Measurements from ENCODE around the gene CLCF1.
A peak's percentile ranks its signal among the peaks of the same experiment; 100 is the strongest.
"Not testable (repeated sequence)": the region's sequence is repeated elsewhere in the genome, so short reads cannot be mapped to it uniquely, and the experiment has no call there.

The CLCF1 gene

DNA sequence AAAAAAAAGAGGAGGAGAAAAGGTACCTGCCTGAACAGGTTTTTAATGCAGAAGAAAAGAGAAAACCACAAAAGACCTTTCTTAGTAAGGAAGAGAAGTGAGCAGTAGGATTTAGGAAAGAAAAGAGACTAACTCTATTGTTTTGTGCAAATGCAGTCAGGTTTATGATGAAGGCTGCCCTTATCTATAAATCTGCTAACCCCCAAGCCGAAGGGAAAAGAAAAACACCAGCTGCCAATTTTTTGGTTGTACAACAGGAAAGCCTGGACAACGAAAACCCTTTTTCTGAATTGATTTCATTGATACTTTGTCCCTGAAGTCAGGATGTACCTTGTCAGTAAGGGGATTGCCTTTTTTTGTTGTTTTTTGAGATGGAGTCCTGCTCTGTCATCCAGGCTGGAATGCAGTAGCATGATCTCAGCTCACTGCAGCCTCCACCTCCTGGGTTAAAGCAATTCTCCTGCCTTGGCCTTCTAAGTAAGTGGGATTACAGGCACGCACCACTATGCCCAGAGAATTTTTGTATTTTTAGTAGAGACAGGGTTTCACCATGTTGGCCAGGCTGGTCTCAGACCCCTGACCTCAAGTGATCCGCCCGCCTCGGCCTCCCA, 41.2 kb downstream of the CLCF1 start:
- H3K4me3 ChIP-seq (ENCODE audit: low read length) = no peak overlapping the region
- TF ChIP-seq, protein P1, sequence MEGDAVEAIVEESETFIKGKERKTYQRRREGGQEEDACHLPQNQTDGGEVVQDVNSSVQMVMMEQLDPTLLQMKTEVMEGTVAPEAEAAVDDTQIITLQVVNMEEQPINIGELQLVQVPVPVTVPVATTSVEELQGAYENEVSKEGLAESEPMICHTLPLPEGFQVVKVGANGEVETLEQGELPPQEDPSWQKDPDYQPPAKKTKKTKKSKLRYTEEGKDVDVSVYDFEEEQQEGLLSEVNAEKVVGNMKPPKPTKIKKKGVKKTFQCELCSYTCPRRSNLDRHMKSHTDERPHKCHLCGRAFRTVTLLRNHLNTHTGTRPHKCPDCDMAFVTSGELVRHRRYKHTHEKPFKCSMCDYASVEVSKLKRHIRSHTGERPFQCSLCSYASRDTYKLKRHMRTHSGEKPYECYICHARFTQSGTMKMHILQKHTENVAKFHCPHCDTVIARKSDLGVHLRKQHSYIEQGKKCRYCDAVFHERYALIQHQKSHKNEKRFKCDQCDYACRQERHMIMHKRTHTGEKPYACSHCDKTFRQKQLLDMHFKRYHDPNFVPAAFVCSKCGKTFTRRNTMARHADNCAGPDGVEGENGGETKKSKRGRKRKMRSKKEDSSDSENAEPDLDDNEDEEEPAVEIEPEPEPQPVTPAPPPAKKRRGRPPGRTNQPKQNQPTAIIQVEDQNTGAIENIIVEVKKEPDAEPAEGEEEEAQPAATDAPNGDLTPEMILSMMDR (IDR thresholded peaks at IDR 0.05; ENCODE audit: insufficient read depth, low read depth, low read length, missing control alignments) = no peak
- peak; percentile 38 for DNase-seq (ENCODE audit: low read depth)

GRCh38 chr11:67323526-67323925, 49.9 kb downstream of the CLCF1 start:
- no peak for DNase-seq (ENCODE audit: low read depth)
- TF ChIP-seq, protein P1 (IDR thresholded peaks at IDR 0.05; ENCODE audit: insufficient read depth, low read depth, low read length, missing control alignments) = no peak
- H3K4me3 ChIP-seq (ENCODE audit: low read length) = no peak overlapping the region

DNA sequence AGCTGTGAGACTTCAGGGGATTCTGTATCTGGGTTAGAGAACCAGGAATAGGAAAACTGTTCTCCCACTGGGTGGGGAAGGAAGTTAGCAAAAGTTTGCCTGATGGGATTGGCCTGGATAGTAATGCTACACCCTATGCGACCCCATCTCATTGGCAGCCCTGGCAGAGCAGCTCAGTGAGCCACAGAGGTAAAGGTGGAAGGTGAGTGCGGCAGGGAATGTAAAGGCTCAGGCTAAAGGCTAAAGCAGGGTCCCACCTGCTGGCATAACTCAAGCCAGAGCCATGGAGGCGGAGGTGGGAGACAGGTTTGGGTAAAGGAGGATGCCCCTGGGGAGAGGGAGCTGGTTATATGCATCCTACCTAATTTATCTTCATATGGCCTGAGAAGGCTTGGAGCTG, 51.3 kb downstream of the CLCF1 start:
- no peak for DNase-seq (ENCODE audit: low read depth)
- H3K4me3 ChIP-seq (ENCODE audit: low read length) = no peak overlapping the region
- TF ChIP-seq, protein P1 (IDR thresholded peaks at IDR 0.05; ENCODE audit: insufficient read depth, low read depth, low read length, missing control alignments) = no peak

DNA sequence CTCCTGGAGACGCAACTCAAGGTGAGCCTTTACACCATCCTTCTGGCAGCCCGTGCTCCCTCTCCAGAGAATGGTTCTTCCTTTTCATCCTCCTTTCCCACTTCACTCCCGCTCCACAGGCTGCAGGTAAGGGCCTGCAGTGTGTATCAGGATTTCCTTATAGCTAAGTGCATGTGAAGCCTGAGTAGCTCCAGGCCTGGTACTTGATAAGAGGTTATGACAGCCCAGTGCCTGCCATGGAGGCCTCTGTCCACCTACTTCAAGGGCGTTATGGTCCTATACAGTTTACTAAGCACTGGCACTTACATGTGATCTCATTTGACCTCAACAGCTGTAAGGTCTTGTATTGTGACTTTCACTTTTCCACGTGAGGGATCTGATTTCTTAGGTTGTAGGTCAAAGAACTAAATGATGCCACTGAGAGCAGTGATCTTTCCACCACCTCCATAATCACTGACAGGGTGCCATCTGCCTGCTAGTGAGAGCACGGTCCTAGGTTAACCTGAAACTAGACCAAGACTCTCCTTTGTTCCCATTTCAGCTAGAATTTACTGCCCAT, 52.0 kb downstream of the CLCF1 start:
- DNase-seq (ENCODE audit: low read depth) = no peak
- H3K4me3 ChIP-seq (ENCODE audit: low read length) = no peak overlapping the region
- TF ChIP-seq, protein P1 (IDR thresholded peaks at IDR 0.05; ENCODE audit: insufficient read depth, low read depth, low read length, missing control alignments) = no peak

GRCh38 chr11:67320691-67321090, 52.7 kb downstream of the CLCF1 start:
- TF ChIP-seq, protein P1 (IDR thresholded peaks at IDR 0.05; ENCODE audit: insufficient read depth, low read depth, low read length, missing control alignments) = no peak
- no peak for DNase-seq (ENCODE audit: low read depth)
- no peak overlapping the region for H3K4me3 ChIP-seq (ENCODE audit: low read length)

GRCh38 chr11:67320011-67320410, 53.4 kb downstream of the CLCF1 start:
- TF ChIP-seq, protein P1 (IDR thresholded peaks at IDR 0.05; ENCODE audit: insufficient read depth, low read depth, low read length, missing control alignments) = no peak
- DNase-seq (ENCODE audit: low read depth) = no peak
- no peak overlapping the region for H3K4me3 ChIP-seq (ENCODE audit: low read length)

- not testable (repeated sequence) for DNase-seq (ENCODE audit: low read depth)
- peak overlapping the region; percentile 83 for H3K4me3 ChIP-seq (ENCODE audit: low read length)
Measured at GRCh38 chr11:67318876-67319275, 54.5 kb downstream of the CLCF1 start.
